Measurements from ENCODE around the gene FIG4.
"Not testable (repeated sequence)": the region's sequence is repeated elsewhere in the genome, so short reads cannot be mapped to it uniquely, and the experiment has no call there.

The FIG4 gene

GRCh38 chr6:109794201-109794923 is 103.3 kb downstream of the FIG4 start:
- DNase-seq (ENCODE audit: low spot score) (no peak), FAIRE-seq (no peak)

GRCh38 chr6:109795994-109796555 is 105.0 kb downstream of the FIG4 start:
- FAIRE-seq = no peak
- DNase-seq (ENCODE audit: low spot score) = no peak

- no peak for FAIRE-seq
- DNase-seq (ENCODE audit: low spot score) = no peak
Measured at GRCh38 chr6:109799129-109799528, 108.0 kb downstream of the FIG4 start.

- DNase-seq (ENCODE audit: low spot score) (no peak), FAIRE-seq (no peak)
Measured at GRCh38 chr6:109799664-109800063, 108.6 kb downstream of the FIG4 start.

GRCh38 chr6:109800771-109801170 is 109.7 kb downstream of the FIG4 start:
- DNase-seq (ENCODE audit: low spot score) = no peak

GRCh38 chr6:109801794-109802193 is 110.7 kb downstream of the FIG4 start:
- no peak for FAIRE-seq

More at GRCh38 chr6:109800771-109801170, 109.7 kb downstream of the FIG4 start:
- FAIRE-seq = no peak

GRCh38 chr6:109804020-109804419 is 112.9 kb downstream of the FIG4 start:
- DNase-seq (ENCODE audit: low spot score) = no peak
- FAIRE-seq = no peak

More at GRCh38 chr6:109801794-109802193, 110.7 kb downstream of the FIG4 start:
- DNase-seq (ENCODE audit: low spot score) = no peak

- DNase-seq (ENCODE audit: low spot score) = no peak
- no peak for FAIRE-seq
Measured at GRCh38 chr6:109807881-109808280, 116.8 kb downstream of the FIG4 start.

- FAIRE-seq = no peak
Measured at GRCh38 chr6:109808837-109809236, 117.7 kb downstream of the FIG4 start.

GRCh38 chr6:109815054-109815453 is 124.0 kb downstream of the FIG4 start:
- no peak for FAIRE-seq
- no peak for DNase-seq (ENCODE audit: low spot score)

More at GRCh38 chr6:109808837-109809236, 117.7 kb downstream of the FIG4 start:
- no peak for DNase-seq (ENCODE audit: low spot score)

GRCh38 chr6:109816452-109817374 is 125.6 kb downstream of the FIG4 start:
- DNase-seq (ENCODE audit: low spot score) (no peak), FAIRE-seq (no peak)

GRCh38 chr6:109820706-109821350 is 129.7 kb downstream of the FIG4 start:
- DNase-seq (ENCODE audit: low spot score) (no peak), FAIRE-seq (no peak)

- DNase-seq (ENCODE audit: low spot score) = no peak
- no peak for FAIRE-seq
Measured at GRCh38 chr6:109821428-109821827, 130.3 kb downstream of the FIG4 start.

GRCh38 chr6:109824105-109824504 is 133.0 kb downstream of the FIG4 start:
- DNase-seq (ENCODE audit: low spot score) = no peak
- no peak for FAIRE-seq

GRCh38 chr6:109826551-109826950 is 135.5 kb downstream of the FIG4 start:
- DNase-seq (ENCODE audit: low spot score) (no peak), FAIRE-seq (no peak)

- not testable (repeated sequence) for DNase-seq (ENCODE audit: low spot score); FAIRE-seq
Measured at GRCh38 chr6:109831352-109831751, 140.3 kb downstream of the FIG4 start.

GRCh38 chr6:109834131-109834530 is 143.0 kb downstream of the FIG4 start:
- no peak for DNase-seq (ENCODE audit: low spot score)
- FAIRE-seq = no peak

- no peak for DNase-seq (ENCODE audit: low spot score)
Measured at GRCh38 chr6:109834595-109835437, 143.7 kb downstream of the FIG4 start.

GRCh38 chr6:109840034-109840433 is 148.9 kb downstream of the FIG4 start:
- FAIRE-seq = peak; percentile 24

More at GRCh38 chr6:109834595-109835437, 143.7 kb downstream of the FIG4 start:
- no peak for FAIRE-seq

GRCh38 chr6:109840796-109841195 is 149.7 kb downstream of the FIG4 start:
- FAIRE-seq (no peak), DNase-seq (ENCODE audit: low spot score) (no peak)

More at GRCh38 chr6:109840034-109840433, 148.9 kb downstream of the FIG4 start:
- DNase-seq (ENCODE audit: low spot score) = no peak
